ENCODE data around the gene GPA33. TPM values are rescaled to one million over a fixed set of nuclear protein-coding genes. Genes with fewer than 3 reads are reported as not detected.

GPA33 gene
- total RNA-seq, 4 donors from 2014 or later = 0.29 TPM; not detected in 3

GRCh38 chr1:167077128-167077867, 12.9 kb downstream of the GPA33 start:
- Histone ChIP-seq H3K4me3 (no peak overlapping the region), H3K36me3 (no peaks in the 10 kb centered on the region), H3K27me3 (no peaks in the 10 kb centered on the region), H3K4me1 (no peaks in the 10 kb centered on the region), H3K9me3 (no peaks in the 10 kb centered on the region), H3K27ac (no peak overlapping the region)
- TF ChIP-seq CTCF (IDR thresholded peaks at IDR 0.05) = no peak
- TF ChIP-seq POLR2A (IDR thresholded peaks at IDR 0.05) = no peak
- DNase-seq = no peak
- intact Hi-C loops (cut with DNase I; ENCODE audit: low total_unique reads) = no loop called here

- Histone ChIP-seq H3K4me1 (no peaks in the 10 kb centered on the region), H3K27me3 (no peaks in the 10 kb centered on the region), H3K27ac (no peak overlapping the region), H3K36me3 (no peaks in the 10 kb centered on the region), H3K4me3 (no peak overlapping the region), H3K9me3 (no peaks in the 10 kb centered on the region)
- DNase-seq = no peak
- TF ChIP-seq CTCF (IDR thresholded peaks at IDR 0.05) = no peak
- TF ChIP-seq POLR2A (IDR thresholded peaks at IDR 0.05) = no peak
- intact Hi-C loops (cut with DNase I; ENCODE audit: low total_unique reads) = no loop called here
These were observed 14.0 kb downstream of the GPA33 start for GRCh38 chr1:167076136-167076710.

- DNase-seq = no peak
- H3K27ac ChIP-seq = no peak overlapping the region
- no peaks in the 10 kb centered on the region for H3K27me3 ChIP-seq
- H3K4me1 ChIP-seq = no peaks in the 10 kb centered on the region
- H3K36me3 ChIP-seq = no peaks in the 10 kb centered on the region
- intact Hi-C loops (cut with DNase I; ENCODE audit: low total_unique reads) = no loop called here
- no peak for TF ChIP-seq POLR2A (IDR thresholded peaks at IDR 0.05)
- no peak for TF ChIP-seq CTCF (IDR thresholded peaks at IDR 0.05)
- H3K9me3 ChIP-seq = no peaks in the 10 kb centered on the region
- H3K4me3 ChIP-seq = no peak overlapping the region
These were observed 18.9 kb downstream of the GPA33 start for GRCh38 chr1:167071286-167071685.

GRCh38 chr1:167068761-167069160, 21.4 kb downstream of the GPA33 start:
- intact Hi-C loops (cut with DNase I; ENCODE audit: low total_unique reads) = loop anchor here (10.0 kb wide), 2 partner anchors 164 to 466 kb away; no protein-coding TSS in a partner anchor
- TF ChIP-seq POLR2A (IDR thresholded peaks at IDR 0.05) (no peak), CTCF (IDR thresholded peaks at IDR 0.05) (no peak)
- Histone ChIP-seq H3K4me3 (no peak overlapping the region), H3K4me1 (no peaks in the 10 kb centered on the region), H3K9me3 (no peaks in the 10 kb centered on the region), H3K27me3 (no peaks in the 10 kb centered on the region), H3K27ac (no peak overlapping the region), H3K36me3 (no peaks in the 10 kb centered on the region)
- no peak for DNase-seq

GRCh38 chr1:167067904-167068303, 22.3 kb downstream of the GPA33 start:
- Histone ChIP-seq H3K4me3 (no peak overlapping the region), H3K27ac (no peak overlapping the region), H3K4me1 (no peaks in the 10 kb centered on the region), H3K36me3 (no peaks in the 10 kb centered on the region), H3K9me3 (no peaks in the 10 kb centered on the region), H3K27me3 (no peaks in the 10 kb centered on the region)
- intact Hi-C loops (cut with DNase I; ENCODE audit: low total_unique reads) = loop anchor here (10.0 kb wide), 2 partner anchors 163 to 467 kb away; no protein-coding TSS in a partner anchor
- DNase-seq = no peak
- no peak for TF ChIP-seq CTCF (IDR thresholded peaks at IDR 0.05)
- TF ChIP-seq POLR2A (IDR thresholded peaks at IDR 0.05) = no peak

Data from uterus (tissue), 4 donors.